Testis (tissue), 3 donors: ENCODE data around the gene ARR3. TPM values are rescaled to one million over a fixed set of nuclear protein-coding genes. Genes with fewer than 3 reads are reported as not detected.
"Not testable (repeated sequence)": the region's sequence is repeated elsewhere in the genome, so short reads cannot be mapped to it uniquely, and the experiment has no call there.

Source experiments
- DNase-seq: peaks from one replicate; pipeline ENCODE4 v3.0.0-alpha.2; 2019
- H3K27ac ChIP-seq, 2 donors: fragments of 200-600 bp; sonication (generic); one replicate each; pipeline ENCODE4 v1.5.1; 2019
- H3K27me3 ChIP-seq: fragments of 200-600 bp; sonication (generic); one replicate; pipeline ENCODE4 v1.5.1; 2019
- H3K36me3 ChIP-seq: fragments of 200-600 bp; sonication (generic); one replicate; pipeline ENCODE4 v1.5.1; 2017; ENCODE audit warnings: low read depth; ENCODE audit errors: missing control alignments
- H3K4me1 ChIP-seq: fragments of 200-600 bp; sonication (generic); one replicate; pipeline ENCODE4 v1.5.1; 2019
- H3K4me3 ChIP-seq, 2 donors: fragments of 200-600 bp; sonication (generic); one replicate each; pipeline ENCODE4 v1.5.1; 2017 to 2019
- H3K9me3 ChIP-seq: fragments of 200-600 bp; sonication (generic); one replicate; pipeline ENCODE4 v1.5.1; 2017
- CTCF ChIP-seq, 3 experiments: fragments of 450-650 bp in 2 of 3; fragments of 200-600 bp in 1 of 3; sonication (generic) in 1 of 3; IDR thresholded peaks; one replicate each; pipeline ENCODE4 v1.5.1; 2016 to 2019; ENCODE audit warnings: antibody characterized with exemption in 3 of 3, mild to moderate bottlenecking in 2 of 3, moderate library complexity in 1 of 3
- POLR2A ChIP-seq: fragments of 450-650 bp; IDR thresholded peaks from one replicate; pipeline ENCODE4 v1.6.1; 2017; ENCODE audit warnings: antibody characterized with exemption, mild to moderate bottlenecking, moderate library complexity
- WGBS, 2 donors: methylation state at CpG; one replicate each; pipeline ENCODE4 v1.1.5; 2018; 5-methylcytosine and 5-hydroxymethylcytosine counted together
- intact Hi-C: fragments of 100-400 bp; cut with DNase I; formaldehyde crosslinking; loops from one replicate; pipeline ENCODE4 v1.15.1; 2023; ENCODE audit warnings: low total_unique reads
- polyA plus RNA-seq: library from polyadenylated mRNA; stranded (reverse); fragments of 350-450 nt; fragmentation: Illumina TruSeq; extraction: RNeasy Lipid Tissue Mini Kit (QIAGEN cat#74804); gene quantifications from one replicate; pipeline ENCODE4 v1.2.3, GENCODE V29; 2014; ENCODE audit warnings: low read depth, low replicate concordance; ENCODE audit not compliant: insufficient read depth
- total RNA-seq, 2 donors: library from RNA; depleted of rRNA; stranded (reverse); fragments of >200 nt; gene quantifications; one replicate each; pipeline ENCODE4 v1.2.3, GENCODE V29; 2016

Gene ARR3
- total and polyA plus RNA-seq, 3 donors from 2014 or later, result not detected

- intact Hi-C loops, result no loop called here
- Histone ChIP-seq H3K4me3 (no peak within 1 kb of the TSS), H3K36me3 (no peaks in the 10 kb centered on the region), H3K9me3 (no peaks in the 10 kb centered on the region), H3K27me3 (no peaks in the 10 kb centered on the region), H3K4me1 (no peaks in the 10 kb centered on the region), H3K27ac (no peak within 1 kb of the TSS)
- WGBS, 2 donors, result 83 to 90% methylated on average over 3 of the region's 3 CpGs
- no peak for DNase-seq
- TF ChIP-seq CTCF (IDR thresholded peaks at IDR 0.05) (no peak), POLR2A (no peak)
Observed at GRCh38 chrX:70234355-70234754, 33.8 kb upstream of the ARR3 start, which contains the start of gene AWAT1. TSS of gene AWAT1 (plus strand) at chrX:70234655. CDS start at chrX:70234696, 41 bp downstream.

- Histone ChIP-seq H3K4me1 (no peaks in the 10 kb centered on the region), H3K27me3 (no peaks in the 10 kb centered on the region), H3K4me3 (no peak overlapping the region), H3K27ac (no peak overlapping the region), H3K9me3 (no peaks in the 10 kb centered on the region), H3K36me3 (no peaks in the 10 kb centered on the region)
- DNase-seq, result no peak
- WGBS, 2 donors, result 100% methylated on average over 1 of the region's 1 CpG
- intact Hi-C loops, result no loop called here
- no peak for TF ChIP-seq POLR2A
- TF ChIP-seq CTCF (IDR thresholded peaks at IDR 0.05), result no peak
Observed at GRCh38 chrX:70240751-70241150, 27.4 kb upstream of the ARR3 start.

- TF ChIP-seq CTCF (IDR thresholded peaks at IDR 0.05), result no peak
- no peak for TF ChIP-seq POLR2A
- no peak for DNase-seq
- H3K27me3 ChIP-seq, result no peaks in the 10 kb centered on the region
- no peaks in the 10 kb centered on the region for H3K4me1 ChIP-seq
- WGBS, 2 donors, result 88 to 95% methylated on average over 2 of the region's 2 CpGs
- H3K27ac ChIP-seq, result no peak overlapping the region
- intact Hi-C loops, result no loop called here
- H3K4me3 ChIP-seq, result no peak overlapping the region
- no peaks in the 10 kb centered on the region for H3K9me3 ChIP-seq
- H3K36me3 ChIP-seq, result no peaks in the 10 kb centered on the region
Observed at GRCh38 chrX:70241501-70241900, 26.6 kb upstream of the ARR3 start.

- H3K9me3 ChIP-seq, intact Hi-C loops, H3K36me3 ChIP-seq, DNase-seq, H3K27ac ChIP-seq, H3K4me3 ChIP-seq, H3K4me1 ChIP-seq, H3K27me3 ChIP-seq: not testable (repeated sequence)
- 81 to 84% methylated on average over 3 to 5 of the region's 5 CpGs for WGBS, 2 donors
Observed at GRCh38 chrX:70243601-70244000, 24.5 kb upstream of the ARR3 start.

GRCh38 chrX:70244881-70245280 is 23.3 kb upstream of the ARR3 start:
- intact Hi-C loops, result no loop called here

More at GRCh38 chrX:70244881-70245280, 23.3 kb upstream of the ARR3 start:
- no peaks in the 10 kb centered on the region for H3K27me3 ChIP-seq
- no peaks in the 10 kb centered on the region for H3K36me3 ChIP-seq
- DNase-seq, result no peak
- TF ChIP-seq CTCF (IDR thresholded peaks at IDR 0.05) (no peak), POLR2A (no peak)
- no peak overlapping the region for H3K27ac ChIP-seq
- no peaks in the 10 kb centered on the region for H3K9me3 ChIP-seq
- H3K4me1 ChIP-seq, result no peaks in the 10 kb centered on the region
- no peak overlapping the region for H3K4me3 ChIP-seq
- 62 to 72% methylated on average over 6 of the region's 6 CpGs for WGBS, 2 donors
